SK-N-SH treated with all-trans-retinoic acid at 6 μM for 48 hours (cell line): ENCODE results near the gene MEIS3.

Experiments used
- ATAC-seq: fragments of 200-7000 bp; cut with Tn5 transposase; 3 replicates; pipeline ENCODE4 v1.9.1; 2020; ENCODE audit warnings: mild to moderate bottlenecking, moderate library complexity
- ARNTL ChIP-seq: fragments of 450-650 bp; formaldehyde crosslinking; IDR thresholded peaks from 2 replicates; pipeline ENCODE4 v1.5.0; 2020; ENCODE audit warnings: low read depth, mild to moderate bottlenecking, moderate library complexity, borderline replicate concordance
- BACH2 ChIP-seq: fragments of 250-450 bp; sonication (Bioruptor Pico); IDR thresholded peaks from 2 replicates; pipeline ENCODE4 v1.9.0; 2021; ENCODE audit warnings: mild to moderate bottlenecking, borderline replicate concordance
- CSDC2 ChIP-seq: fragments of 250-450 bp; sonication (Bioruptor Pico); IDR thresholded peaks from 2 replicates; pipeline ENCODE4 v1.5.0; 2020; ENCODE audit warnings: mild to moderate bottlenecking, moderate library complexity
- CSRNP3 ChIP-seq: fragments of 250-450 bp; sonication (Bioruptor Pico); IDR thresholded peaks from 2 replicates; pipeline ENCODE4 v1.5.1; 2021; ENCODE audit warnings: mild to moderate bottlenecking, moderate library complexity
- ESRRG ChIP-seq: fragments of 250-450 bp; sonication (Bioruptor Pico); IDR thresholded peaks from 2 replicates; pipeline ENCODE4 v1.6.1; 2021; ENCODE audit warnings: mild to moderate bottlenecking
- GLIS3 ChIP-seq: fragments of 250-450 bp; sonication (Bioruptor Pico); IDR thresholded peaks from 2 replicates; pipeline ENCODE4 v1.5.0; 2020; ENCODE audit warnings: mild to moderate bottlenecking, moderate library complexity
- ISL1 ChIP-seq: fragments of 250-450 bp; sonication (Bioruptor Pico); IDR thresholded peaks from 2 replicates; pipeline ENCODE4 v2.1.2; 2022; ENCODE audit warnings: mild to moderate bottlenecking, moderate library complexity
- OSR1 ChIP-seq: fragments of 250-450 bp; sonication (Bioruptor Pico); IDR thresholded peaks from 2 replicates; pipeline ENCODE4 v1.8.0; 2022; ENCODE audit warnings: moderate library complexity, mild to moderate bottlenecking, inconsistent platforms
- POU6F1 ChIP-seq: fragments of 250-450 bp; sonication (Bioruptor Pico); IDR thresholded peaks from 2 replicates; pipeline ENCODE4 v1.8.0; 2021; ENCODE audit warnings: low read depth, mild to moderate bottlenecking, moderate library complexity, borderline replicate concordance
- PPARA ChIP-seq: fragments of 250-450 bp; sonication (Bioruptor Pico); IDR thresholded peaks from 2 replicates; pipeline ENCODE4 v1.5.0; 2020; ENCODE audit warnings: mild to moderate bottlenecking, borderline replicate concordance
- RARB ChIP-seq: fragments of 250-450 bp; sonication (Bioruptor Pico); IDR thresholded peaks from 2 replicates; pipeline ENCODE4 v1.8.0; 2021; ENCODE audit warnings: mild to moderate bottlenecking, moderate library complexity
- SNAI2 ChIP-seq: fragments of 250-450 bp; sonication (Bioruptor Pico); IDR thresholded peaks from 2 replicates; pipeline ENCODE4 v1.5.0; 2020; ENCODE audit warnings: mild to moderate bottlenecking, moderate library complexity
- TOX ChIP-seq: fragments of 250-450 bp; sonication (Bioruptor Pico); IDR thresholded peaks from 2 replicates; pipeline ENCODE4 v1.8.0; 2021; ENCODE audit warnings: mild to moderate bottlenecking, moderate library complexity, borderline replicate concordance
- TSHZ2 ChIP-seq: fragments of 250-450 bp; sonication (Bioruptor Pico); IDR thresholded peaks from 2 replicates; pipeline ENCODE4 v1.5.0; 2020; ENCODE audit warnings: mild to moderate bottlenecking, moderate library complexity
- ZC3H10 ChIP-seq: fragments of 250-450 bp; sonication (Bioruptor Pico); IDR thresholded peaks from 2 replicates; pipeline ENCODE4 v1.5.1; 2021; ENCODE audit warnings: mild to moderate bottlenecking, moderate library complexity
- ZFP30 ChIP-seq: fragments of 450-650 bp; formaldehyde crosslinking; IDR thresholded peaks from 2 replicates; pipeline ENCODE4 v1.5.0; 2022; ENCODE audit warnings: mild to moderate bottlenecking, moderate library complexity
- ZNF565 ChIP-seq: fragments of 450-650 bp; formaldehyde crosslinking; conservative IDR thresholded peaks from 2 replicates; pipeline ENCODE4 v1.5.0; 2020; ENCODE audit warnings: low read depth, mild to moderate bottlenecking, moderate library complexity
- ZNF70 ChIP-seq: fragments of 450-650 bp; formaldehyde crosslinking; IDR thresholded peaks from 2 replicates; pipeline ENCODE4 v1.5.0; 2020; ENCODE audit warnings: mild to moderate bottlenecking, moderate library complexity

Gene MEIS3

GRCh38 chr19:47358936-47359335 is 60.4 kb downstream of the MEIS3 start:
- ATAC-seq: no peak
- TF ChIP-seq TOX (CRISPR knock-in tag): no peak
- TF ChIP-seq ZNF70 (CRISPR knock-in tag): no peak
- TF ChIP-seq ESRRG: no peak
- no peak for TF ChIP-seq POU6F1 (CRISPR knock-in tag)
- no peak for TF ChIP-seq OSR1 (CRISPR knock-in tag)
- TF ChIP-seq BACH2 (CRISPR knock-in tag): no peak
- no peak for TF ChIP-seq CSDC2 (CRISPR knock-in tag)
- TF ChIP-seq SNAI2: no peak

GRCh38 chr19:47357788-47358680 is 61.3 kb downstream of the MEIS3 start:
- TF ChIP-seq PPARA (CRISPR knock-in tag) (no peak), ZNF70 (CRISPR knock-in tag) (no peak), SNAI2 (no peak), BACH2 (CRISPR knock-in tag) (no peak), CSDC2 (CRISPR knock-in tag) (no peak), TSHZ2 (CRISPR knock-in tag) (no peak), ZNF565 (CRISPR knock-in tag) (no peak), ZC3H10 (CRISPR knock-in tag) (no peak), TOX (CRISPR knock-in tag) (no peak), ARNTL (CRISPR knock-in tag) (no peak), ZFP30 (CRISPR knock-in tag) (no peak), CSRNP3 (CRISPR knock-in tag) (no peak), OSR1 (CRISPR knock-in tag) (no peak)
- no peak; the same call in 1 of the 3 replicates for ATAC-seq

GRCh38 chr19:47356900-47357299 is 62.4 kb downstream of the MEIS3 start:
- no peak for TF ChIP-seq ZC3H10 (CRISPR knock-in tag)
- TF ChIP-seq RARB (CRISPR knock-in tag): no peak
- no peak for TF ChIP-seq ISL1 (CRISPR knock-in tag)
- TF ChIP-seq ZNF70 (CRISPR knock-in tag): no peak
- TF ChIP-seq CSDC2 (CRISPR knock-in tag): no peak
- no peak for TF ChIP-seq TSHZ2 (CRISPR knock-in tag)
- TF ChIP-seq, all 23 proteins: peak for 0
- ATAC-seq: no peak

- TF ChIP-seq ZFP30 (CRISPR knock-in tag) (no peak), GLIS3 (CRISPR knock-in tag) (no peak), ISL1 (CRISPR knock-in tag) (no peak)
- no peak for ATAC-seq
Measured at GRCh38 chr19:47353307-47353712, 66.0 kb downstream of the MEIS3 start.
